GM19023 (cell line): ENCODE results near the gene AQP1.

Experiments used
- ATAC-seq: cut with Tn5 transposase; IDR thresholded peaks from one replicate; pipeline ENCODE4 v1.9.1; 2021; ENCODE audit warnings: mild to moderate bottlenecking, moderate library complexity; ENCODE audit not compliant: unreplicated experiment

The AQP1 gene

DNA sequence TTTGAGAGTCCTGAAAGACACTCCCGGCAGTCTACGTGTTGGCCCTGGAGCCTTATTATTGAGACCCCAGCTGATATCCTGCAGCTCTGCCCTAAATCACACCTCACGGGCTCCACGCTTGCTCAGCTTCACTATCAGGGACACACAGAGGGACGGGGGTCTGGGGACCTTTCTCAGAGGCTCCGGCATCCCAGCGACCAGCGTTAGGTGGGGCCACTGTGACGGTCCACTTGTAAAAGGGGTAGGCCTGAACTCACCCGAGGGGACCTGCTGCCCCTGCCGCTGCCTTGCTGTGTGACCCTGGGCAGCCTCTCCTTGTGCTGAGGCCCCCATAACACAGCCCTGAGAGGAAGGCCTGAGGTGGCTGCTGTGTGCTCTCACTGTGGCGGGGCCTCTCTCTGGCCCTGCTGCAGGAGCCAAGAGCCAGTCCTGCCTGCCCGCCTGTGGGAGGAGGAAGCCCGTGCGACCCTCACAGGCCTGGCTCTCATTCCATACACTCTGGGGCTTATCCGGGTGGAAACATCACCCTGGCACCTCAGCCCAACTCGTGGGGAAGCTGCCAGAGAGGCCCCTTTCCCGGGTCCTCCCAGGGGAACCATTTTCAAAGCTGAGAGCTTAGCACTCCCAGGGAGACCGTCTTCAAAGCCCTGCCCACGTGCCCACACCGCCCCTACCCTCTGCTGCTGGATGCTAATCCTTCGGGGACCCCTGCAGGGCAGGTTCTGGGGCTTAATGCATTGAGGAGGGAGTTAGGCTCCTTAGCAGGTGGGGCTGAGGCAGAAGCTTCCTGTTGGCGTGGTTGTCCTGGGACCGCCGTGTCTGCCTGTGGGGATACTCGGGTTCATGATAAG lies 21.7 kb downstream of the AQP1 start:
- ATAC-seq: no peak

DNA sequence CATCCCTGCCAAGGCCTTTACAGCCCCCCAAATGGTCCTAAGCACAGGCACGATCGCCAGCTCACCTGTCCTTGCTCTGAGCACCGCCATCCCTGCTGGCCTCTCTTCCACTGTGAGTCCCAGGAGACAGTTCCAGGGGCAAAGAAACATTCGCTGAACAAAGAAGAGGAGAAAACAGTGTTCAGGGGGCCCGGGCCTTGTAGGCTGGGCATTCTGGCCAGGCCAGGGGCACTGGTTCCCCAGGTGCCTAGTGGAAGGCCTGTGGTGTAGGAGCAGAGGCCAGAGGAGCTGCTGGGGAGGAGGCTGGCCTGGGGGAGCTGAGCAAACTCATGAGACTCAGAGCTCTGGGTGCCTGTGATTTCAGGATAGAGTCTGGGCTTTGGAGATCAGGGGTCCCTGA lies 22.6 kb downstream of the AQP1 start:
- no peak for ATAC-seq

DNA sequence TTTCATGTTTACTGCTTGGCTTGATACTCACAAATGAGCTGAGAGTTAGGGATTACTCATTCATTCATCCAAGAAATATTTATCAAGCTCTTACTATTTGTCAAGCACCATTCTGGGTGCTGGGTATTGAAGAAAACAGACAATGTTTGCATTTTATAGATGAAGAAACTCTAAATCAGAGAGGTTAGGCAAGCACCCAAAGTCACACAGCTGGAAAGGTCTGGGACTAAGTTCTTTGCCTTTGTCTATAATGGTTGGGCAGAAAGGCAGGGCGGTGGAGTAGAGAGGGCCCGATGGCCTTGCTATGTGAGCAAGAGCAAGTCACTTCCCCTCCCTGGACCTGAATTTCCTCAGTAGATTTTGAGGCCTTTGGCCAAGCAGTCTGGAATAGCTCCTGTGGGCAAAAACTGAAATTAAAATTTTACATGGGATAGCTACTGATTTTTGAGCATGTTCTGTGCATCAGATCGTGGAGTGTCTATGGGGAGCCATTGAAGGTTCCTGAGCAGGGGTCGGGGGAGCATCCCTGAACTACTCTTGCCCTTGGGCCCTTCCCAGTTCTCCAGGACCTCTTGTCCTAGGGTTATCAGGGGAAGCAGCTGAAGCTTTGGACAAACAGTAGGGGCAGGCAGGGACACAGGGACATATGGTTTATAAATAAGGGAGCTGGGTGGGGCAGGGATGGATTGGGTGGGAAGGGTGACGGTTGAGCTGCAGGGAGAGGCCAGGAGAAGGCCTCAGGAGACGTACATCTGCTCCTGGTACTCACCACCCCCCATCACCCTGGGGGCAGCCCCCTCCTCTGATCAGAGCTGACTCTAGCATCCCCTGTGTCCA lies 23.3 kb downstream of the AQP1 start:
- ATAC-seq: no peak

DNA sequence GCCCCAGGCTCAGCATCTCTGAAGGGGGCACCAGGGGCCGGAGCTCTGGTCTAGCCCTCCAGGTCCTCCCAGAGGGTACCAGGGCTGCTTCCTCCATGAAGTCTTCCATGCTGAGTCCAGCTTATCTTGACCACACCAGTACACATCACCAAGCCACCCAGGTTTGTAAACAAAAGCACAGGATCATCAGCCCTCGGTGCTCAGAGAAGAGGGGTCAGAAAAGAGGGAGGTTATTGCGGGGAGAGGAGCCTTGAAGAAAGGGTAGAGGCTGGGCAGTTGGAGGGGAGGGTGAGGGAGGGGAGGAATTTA lies 23.9 kb downstream of the AQP1 start:
- no peak for ATAC-seq

DNA sequence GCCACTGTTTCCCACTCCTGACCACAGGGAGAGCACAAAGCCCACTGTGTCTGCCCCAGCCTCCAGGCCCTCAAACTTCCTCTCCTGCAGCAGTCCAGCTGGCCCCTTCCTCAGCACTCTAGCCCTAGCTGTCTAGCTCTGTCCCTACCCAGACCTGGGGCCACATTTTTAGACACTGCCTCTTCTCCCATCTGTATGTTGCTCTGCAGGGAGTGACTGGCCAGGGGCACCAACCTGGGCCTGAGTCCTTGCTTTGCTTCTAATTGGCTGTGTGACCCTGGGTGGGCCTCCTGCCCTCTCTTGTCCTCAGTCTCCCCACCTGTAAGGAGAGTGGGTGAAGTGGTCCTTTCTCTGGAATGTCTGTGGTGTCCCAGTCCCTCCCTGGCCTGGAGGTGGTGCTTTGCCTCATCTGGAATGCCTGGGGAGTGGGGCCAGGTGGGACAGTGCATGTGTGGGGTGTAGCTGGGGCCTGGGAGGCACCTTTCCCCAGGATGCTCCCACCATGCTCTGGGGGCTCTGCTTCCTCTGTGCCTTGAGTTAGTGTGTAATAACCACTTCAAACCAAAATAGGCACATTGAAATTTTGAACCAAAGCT lies 25.1 kb downstream of the AQP1 start:
- ATAC-seq: no peak

DNA sequence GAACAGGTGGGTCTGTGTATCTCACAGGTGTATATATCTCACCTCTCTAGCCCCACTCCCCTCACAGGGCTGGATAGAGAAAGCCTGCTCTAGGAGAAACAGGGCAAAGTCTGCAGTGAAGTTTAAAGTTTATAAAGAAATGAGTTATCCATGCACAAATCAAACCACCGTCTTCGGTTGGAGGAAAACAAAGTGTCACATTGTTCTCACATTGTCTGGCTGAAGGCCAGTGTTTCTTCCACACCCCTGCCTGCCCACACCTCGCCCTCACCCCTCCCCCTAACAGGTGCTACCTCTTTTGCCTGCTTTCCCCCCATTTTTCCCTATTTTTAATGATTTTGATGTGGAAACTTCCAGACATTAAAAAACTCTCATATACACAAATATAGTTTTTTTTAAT lies 25.8 kb downstream of the AQP1 start:
- ATAC-seq: no peak

DNA sequence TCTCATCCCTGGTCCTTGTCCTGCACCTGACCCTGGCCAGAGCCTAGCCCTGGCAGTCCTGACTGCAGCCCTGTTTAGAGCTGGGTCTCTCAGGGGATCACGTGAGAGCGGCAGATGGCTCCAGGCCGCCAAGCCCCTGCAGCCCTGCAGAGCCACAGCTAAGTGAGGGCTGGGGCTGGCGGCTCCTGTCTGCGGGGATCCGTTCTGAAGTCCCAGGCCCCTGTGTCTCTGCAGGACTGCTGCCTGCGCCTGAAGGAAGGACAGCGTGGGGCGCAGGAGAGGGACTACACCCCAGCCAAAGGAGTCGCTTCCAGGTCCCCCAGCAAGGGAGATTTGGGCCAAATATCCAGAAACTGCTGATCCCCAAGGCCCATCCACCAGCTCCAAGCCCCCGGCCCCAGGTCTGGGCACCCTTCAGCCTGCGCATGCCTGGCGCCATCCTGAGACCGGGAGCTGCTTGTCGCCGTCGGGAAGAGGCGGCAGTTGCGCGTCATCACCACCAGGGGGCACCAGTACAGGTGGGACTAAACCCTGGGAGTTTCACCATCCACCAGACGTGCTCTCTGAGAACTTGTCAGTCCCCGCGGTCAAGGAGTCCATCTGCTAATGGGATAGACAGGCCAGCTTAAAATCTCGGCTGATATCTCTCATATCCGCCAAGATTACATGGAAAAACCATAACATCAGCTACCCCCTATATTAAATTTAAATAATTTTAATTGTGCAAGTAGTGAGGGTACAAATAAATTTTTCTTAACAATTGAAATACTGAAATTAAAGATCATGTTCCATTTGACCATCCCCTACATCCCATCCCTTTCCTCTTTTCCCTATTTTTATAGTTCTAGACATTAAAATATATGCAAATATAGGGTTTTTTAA lies 27.0 kb downstream of the AQP1 start:
- ATAC-seq: peak; percentile 68

DNA sequence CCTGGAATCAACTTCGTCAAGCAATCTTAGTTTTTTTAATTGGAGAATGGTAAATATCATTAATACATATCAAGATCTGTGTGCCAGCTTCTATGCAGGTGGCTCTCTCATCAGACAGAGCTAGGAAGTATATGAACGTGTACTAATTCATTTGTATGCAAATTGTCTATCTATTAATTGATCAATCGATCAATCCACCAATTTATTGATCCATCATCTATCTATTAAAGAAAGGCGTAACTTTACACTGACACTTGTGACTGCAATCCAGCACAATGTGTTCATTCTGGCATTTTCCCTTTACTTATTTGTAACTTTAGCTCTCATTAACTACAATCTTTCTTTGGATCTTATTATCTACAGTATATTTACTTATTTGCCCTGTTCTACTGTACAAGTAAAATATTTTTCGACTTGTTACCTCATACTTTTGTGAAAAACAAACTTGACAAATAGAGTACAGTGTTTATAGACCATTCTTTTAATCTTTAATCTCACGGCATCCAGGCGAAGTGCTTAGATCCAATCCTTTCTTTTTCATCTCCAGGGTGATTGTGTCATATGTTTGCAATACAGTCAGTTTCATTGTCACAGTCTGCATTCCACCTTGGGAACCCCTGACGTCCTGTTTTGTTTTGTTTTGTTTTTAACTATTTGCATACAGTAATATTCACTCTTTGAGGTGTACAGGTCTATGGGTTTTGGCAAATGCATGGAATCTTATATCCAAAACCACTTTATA lies 30.1 kb downstream of the AQP1 start:
- no peak for ATAC-seq

DNA sequence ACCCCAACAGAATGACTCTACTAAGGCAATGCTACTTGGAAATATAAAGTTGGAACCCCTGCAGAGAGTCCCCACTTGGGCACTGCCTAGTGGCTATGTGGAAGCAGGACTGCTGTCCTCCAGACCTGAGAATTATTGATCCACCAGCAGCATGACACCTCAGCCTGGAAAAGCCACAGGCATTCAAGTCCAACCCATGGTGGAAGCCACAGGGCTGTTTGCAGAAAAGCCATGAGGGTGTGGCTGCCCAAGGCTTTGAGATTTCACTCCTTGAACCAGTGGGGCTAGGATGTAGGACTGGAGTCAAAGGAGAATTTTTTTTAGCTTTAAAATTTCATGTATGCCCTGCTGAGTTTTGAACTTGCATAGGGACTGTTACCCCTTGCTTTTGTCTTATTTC lies 38.5 kb downstream of the AQP1 start:
- ATAC-seq: no peak

DNA sequence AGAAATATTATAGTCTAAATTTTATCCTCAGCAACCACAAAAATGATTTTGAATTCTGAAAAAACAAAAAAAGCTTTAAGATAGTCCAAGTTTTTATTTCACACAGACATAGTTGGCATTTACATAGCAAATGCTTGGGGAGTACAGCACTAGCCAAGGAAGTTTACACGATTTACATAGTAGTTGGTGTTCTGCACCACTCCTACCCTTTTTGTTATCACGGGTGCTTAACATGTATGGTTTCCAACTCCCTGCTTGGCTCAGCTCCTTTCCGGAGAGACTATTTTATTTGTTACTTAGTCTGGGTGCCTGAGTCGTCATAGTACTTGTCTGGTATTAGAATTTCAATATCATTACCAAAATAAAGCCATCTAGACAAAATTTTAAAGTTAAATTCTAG lies 43.3 kb downstream of the AQP1 start:
- no peak for ATAC-seq

DNA sequence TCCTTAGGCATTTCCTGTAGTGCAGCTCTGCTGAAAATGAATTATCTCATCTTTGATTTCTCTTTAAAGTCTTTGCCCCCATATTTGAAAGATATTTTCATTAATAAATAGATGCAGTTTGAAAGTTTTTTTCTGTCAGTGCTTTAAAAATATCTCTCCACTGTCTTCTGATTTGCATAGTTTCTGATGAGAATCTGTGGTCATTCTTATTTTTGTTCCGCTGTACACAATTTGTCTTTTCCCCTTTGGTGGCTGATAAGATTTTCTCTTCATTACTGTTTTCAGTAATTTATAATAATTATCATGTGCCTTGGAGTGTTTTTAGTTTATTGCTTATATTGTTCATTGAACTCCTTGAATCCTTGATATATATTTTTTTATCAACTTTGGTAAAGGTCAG lies 45.1 kb downstream of the AQP1 start:
- ATAC-seq: no peak

DNA sequence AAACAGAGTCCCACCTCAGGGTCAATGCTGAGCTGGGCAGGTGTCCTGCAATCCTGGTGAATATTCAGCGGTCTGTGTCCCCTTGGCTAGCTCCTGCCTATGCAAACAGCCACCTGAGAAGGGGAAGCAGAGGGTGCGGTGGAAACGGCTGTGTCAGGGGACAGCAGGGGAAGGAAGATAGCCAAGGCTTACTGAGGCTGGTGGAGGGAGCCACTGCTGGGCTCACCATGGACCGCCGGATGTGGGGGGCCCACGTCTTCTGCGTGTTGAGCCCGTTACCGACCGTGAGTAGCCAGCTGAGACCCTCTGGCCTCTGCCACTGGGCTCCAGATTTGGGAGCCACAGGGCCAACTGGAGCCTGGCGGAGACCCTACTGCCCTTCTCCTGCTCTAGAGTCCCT lies 52.2 kb downstream of the AQP1 start, which contains the start of gene GHRHR:
TSS of gene GHRHR (plus strand) at position 112 of the 400 bp plus-strand sequence. CDS start at position 228, 116 bp downstream.
- ATAC-seq: no peak

DNA sequence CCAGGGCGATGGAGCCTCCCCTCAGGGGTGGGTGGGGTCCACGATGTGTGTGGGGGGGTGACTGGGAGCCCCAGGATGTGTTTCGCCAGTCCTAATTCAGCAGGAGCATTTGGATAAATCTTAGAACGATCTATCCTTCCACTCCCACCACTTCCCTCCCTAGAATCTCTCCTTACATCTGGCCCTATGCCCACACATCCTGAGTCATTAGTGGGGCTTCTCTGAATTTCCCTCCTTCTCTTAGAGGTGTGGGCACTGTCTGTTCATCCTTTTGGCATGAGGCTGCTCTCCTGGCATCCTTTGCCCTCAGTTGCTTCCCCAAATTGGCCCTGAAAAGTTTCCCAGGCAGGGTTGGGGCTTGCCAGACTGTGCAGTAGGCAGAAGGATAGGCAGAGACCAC lies 53.7 kb downstream of the AQP1 start:
- ATAC-seq: no peak

DNA sequence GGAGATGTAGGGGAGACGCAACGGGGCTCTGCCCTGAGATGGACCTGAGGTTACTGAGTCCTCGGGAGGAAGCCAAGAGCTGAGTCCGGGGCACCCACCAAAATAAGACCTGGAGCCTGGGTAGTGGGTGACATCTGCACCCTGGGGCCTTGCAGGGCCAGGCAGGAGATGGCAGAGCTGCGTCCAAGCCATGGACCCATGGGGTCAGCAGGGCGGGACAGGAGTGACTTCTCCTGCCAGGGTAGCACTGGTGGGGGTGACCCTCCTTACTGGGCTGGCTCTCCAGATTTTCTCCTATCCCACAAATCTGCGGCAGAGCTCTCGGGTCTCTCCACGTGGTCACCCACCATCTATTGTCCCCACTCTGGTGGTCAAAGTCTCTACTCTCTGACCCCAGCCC lies 54.2 kb downstream of the AQP1 start:
- ATAC-seq: no peak

DNA sequence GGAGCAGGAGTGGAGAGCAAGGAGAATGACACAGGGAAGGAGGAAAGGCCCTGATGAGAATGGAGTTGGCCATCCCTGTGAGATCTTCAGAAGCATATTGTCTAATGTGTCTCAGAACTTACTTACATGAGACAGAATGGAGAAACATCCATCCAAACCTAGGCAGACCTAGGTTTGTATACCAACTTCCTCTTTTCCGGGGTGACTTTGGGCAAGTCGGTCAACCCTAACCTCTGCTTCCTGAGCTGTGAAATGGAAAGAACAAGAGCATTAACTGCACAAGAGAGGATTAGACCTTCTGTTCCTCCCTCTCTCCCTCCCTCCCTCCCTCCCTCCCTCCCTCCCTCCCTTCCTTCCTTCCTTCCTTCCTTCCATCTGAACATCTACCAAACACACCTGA lies 56.6 kb downstream of the AQP1 start:
- no peak for ATAC-seq

DNA sequence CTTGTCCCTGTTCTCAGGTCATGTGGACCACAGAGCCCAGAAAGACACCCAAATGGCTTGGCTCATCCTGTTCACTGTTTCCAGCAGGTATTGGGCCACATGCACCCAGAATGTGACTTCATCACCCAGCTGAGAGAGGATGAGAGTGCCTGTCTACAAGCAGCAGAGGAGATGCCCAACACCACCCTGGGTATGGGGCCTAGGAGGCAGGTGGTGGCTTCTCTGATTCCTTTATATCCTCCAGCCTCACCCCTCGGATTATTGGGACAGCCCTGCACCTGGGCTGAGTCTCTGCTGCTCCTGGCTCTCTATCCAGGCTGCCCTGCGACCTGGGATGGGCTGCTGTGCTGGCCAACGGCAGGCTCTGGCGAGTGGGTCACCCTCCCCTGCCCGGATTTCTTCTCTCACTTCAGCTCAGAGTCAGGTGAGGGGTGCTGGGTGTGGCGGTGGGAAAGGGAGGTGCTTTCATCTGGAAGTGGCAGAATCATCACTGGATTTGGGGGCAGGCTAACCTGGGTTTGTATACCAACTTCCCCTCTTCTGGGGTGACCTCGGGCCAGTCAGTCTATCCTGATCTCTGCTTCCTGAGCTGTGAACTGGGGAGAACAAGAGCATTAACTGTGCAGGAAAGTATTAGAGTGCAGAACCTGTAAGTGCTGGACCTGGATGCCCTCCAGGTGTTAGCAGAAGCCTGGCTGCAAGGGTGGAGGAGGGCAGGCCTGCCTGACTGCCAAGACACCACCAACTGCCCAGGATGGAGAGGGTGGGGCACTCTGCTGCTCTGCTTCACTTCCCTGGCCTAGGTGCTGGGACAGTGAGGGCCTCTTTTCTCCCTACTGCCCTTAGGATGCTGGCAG lies 57.3 kb downstream of the AQP1 start:
- no peak for ATAC-seq

DNA sequence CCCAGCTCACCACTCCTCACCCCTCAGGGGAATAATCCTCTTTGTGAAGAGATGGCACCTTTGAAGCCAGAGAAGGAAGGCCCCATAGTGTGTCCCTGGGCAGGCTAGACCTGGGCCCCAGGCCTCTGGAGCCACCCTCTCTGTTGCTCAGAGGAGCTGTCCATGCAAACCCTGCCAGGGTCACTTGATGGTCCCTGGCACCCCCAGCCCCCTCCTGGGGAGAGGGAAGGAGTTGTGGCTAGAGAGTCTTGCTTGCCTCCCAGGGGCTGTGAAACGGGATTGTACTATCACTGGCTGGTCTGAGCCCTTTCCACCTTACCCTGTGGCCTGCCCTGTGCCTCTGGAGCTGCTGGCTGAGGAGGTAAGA lies 57.9 kb downstream of the AQP1 start:
- ATAC-seq: no peak

DNA sequence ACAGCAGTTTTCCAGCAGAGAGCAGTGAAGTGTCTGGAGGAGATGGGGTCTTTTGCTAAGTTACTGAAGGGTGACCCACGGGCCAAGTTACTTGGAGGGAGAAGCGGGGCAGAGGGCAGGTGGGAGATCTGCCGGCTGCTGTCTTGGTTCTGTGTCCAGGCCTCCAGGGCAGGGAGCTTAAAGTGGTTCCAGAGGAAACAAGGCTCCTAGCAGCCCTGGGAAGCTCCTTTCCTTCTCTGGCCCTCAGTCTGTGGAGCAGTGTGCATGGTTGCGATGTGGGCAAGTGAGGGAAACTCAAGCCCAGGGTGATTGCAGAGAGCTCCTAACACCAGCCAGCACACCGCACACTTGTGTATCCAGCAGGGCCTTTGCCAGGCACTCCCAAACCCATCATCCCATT lies 58.4 kb downstream of the AQP1 start:
- ATAC-seq: no peak

DNA sequence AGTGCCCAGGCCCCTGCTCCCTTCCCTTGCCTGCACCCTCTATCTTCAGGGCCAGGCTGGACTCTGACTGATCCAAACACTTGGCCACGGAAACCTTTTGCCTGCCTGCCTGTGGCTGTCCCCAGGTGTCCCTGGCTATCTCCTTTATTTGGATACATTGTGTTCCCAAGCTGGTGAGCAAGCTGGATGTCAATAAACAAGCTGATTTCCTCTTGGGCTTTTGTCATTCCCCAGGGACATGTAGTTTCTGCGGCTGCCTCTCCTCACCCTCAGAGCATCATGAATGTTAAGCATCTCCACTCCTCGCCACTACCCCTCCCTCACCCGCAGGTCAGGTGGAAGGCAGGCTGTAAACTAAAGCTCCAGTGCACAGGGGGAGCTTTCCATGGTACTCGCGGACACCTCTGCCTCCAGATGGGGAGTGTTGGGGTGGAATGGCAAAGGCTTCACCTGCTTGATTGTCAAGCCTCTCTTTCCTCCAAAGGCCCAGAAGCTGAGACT lies 59.0 kb downstream of the AQP1 start:
- ATAC-seq: no peak
